ENCODE data around the gene DSC2. TPM values are rescaled to one million over a fixed set of nuclear protein-coding genes. Genes with fewer than 3 reads are reported as not detected.

The DSC2 gene
- total and polyA plus RNA-seq, 2 of the 8 experiments (the other 6 are each of a cell fraction or from before 2014, with no cell fraction given) = 4.6 to 39.7 TPM

- no peak for TF ChIP-seq CHD7 (IDR thresholded peaks at IDR 0.05; ENCODE audit: insufficient replicate concordance, low read length)
- TF ChIP-seq SP1 (IDR thresholded peaks at IDR 0.05; ENCODE audit: low read depth, low read length) = no peak
- TF ChIP-seq CHD2 (IDR thresholded peaks at IDR 0.05; ENCODE audit: low read length) = no peak
- TF ChIP-seq KDM1A (IDR thresholded peaks at IDR 0.05; ENCODE audit: borderline replicate concordance, low read length) = no peak
- TF ChIP-seq RBBP5 (IDR thresholded peaks at IDR 0.05; ENCODE audit: borderline replicate concordance, low read depth, low read length) = no peak
- no peak for TF ChIP-seq GABPA (IDR thresholded peaks at IDR 0.05; ENCODE audit: borderline replicate concordance, insufficient read depth, low read length)
Observed at GRCh38 chr18:31049189-31049588, 53.0 kb downstream of the DSC2 start (continued).

Data from H1 (cell line).